ENCODE results near the gene CFAP45.

Gene CFAP45

DNA sequence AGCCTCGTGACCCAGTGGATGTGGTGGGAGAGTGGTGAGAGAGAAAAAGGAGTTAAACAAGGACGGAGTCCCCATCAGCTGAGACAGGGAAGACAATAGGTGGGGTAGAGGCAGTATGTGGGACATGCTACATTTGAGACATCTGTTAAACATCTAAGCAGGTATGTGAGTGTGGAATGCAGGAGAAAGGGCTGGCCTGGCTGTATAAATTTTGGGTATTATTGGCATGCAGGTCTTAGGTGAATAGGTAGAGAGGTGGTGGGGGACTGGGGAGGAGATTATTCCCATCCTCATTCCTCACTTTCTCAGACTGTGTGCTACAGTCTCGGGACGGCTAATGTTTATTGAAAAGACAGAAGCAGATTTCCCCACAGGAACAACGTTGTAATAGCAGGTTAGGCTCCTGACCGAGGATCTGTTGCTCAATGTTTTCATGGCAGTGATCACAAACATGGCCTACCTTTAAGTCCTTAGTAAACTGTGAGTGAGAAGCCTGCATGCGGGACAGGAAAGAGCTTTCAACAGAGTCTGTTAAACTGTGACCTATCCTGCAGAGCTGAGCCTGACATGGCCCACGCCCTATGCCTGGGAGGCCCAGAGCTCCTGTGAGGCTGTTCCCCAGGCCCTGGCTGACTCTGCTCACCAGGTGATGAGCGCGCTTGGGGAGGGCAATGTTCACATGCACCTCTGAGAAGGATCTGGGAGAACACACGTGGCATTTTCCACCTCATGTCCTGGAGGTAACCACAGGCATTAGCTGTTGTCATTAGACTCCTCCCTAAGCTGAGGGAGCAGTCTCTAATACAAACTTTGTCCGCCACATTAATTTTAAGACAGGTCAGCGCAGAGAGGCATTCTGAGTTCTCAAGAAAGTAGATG is 54.0 kb downstream of the CFAP45 start:
- no peak for DNase-seq

DNA sequence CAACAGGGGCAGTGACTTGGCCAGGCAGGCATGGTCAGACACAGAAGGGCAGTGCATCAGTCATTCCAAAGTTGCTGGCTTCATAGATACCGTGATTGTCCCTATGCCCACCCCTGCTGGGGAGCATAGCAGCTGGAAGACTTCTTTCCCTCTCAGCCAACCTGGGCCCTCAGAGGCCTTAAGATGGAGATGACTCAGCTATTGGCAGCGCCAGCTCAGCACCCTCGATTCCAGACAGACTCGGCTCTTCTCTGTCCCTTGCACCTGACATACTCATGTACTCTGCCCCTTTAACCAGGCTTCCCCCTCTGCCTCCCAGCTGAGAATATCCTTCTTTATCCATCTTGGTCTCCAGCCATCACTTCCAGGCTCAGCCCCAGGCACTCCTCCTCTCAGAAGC is 56.5 kb downstream of the CFAP45 start:
- DNase-seq = no peak

DNA sequence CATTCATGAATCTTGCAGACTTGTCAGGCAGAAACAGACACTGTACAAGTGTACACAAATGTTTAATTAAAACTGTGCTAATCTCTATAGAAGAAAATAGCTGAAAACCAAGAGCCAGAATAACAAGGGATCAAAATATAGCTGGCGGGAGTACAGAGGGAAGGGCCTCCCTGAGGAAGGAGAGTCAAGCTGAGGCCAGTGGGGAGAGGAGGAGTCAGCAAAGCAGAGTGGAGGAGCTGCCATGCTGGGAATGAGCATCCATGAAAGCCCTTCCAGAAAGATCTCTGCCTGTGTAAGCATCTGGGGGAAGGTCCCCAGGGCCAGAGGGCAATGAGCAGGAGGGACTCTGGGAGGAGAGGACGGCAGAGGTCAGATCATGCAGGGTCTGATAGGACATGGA is 58.2 kb downstream of the CFAP45 start:
- no peak for DNase-seq

DNA sequence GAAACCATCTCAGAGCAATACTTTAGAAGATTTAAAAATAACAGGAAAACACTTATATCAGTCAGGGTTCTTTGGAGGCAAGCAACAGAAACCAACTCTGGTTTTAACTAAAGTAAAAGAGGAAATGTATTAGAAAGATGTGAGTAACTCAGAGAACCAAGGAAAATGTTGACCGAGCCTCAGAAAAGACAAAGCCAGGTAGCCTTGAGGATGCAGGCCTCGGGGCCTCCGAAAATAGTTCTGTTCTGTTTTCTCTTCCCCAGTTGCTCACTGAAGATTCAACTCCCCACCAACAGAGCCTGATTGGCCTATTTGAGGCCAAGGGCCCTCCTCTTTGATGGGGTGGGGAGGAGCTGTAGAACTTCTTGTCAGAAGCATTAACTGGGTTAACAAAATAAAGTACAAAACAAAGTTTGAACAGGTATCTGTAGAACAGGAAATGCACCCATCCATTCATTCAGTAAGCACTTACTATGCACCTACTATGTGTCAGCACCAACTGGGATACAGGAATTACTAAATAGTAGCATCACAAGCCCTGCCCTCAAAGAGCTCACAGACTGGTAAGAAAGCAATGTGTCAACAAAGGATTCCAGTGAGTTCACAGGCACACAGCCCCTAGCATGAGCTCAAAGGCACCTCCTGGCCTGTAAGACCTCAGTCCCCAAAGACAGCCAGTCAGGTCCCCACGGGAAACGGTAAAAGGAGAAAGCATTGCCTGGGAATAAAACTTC is 60.7 kb downstream of the CFAP45 start:
- no peak for DNase-seq

DNA sequence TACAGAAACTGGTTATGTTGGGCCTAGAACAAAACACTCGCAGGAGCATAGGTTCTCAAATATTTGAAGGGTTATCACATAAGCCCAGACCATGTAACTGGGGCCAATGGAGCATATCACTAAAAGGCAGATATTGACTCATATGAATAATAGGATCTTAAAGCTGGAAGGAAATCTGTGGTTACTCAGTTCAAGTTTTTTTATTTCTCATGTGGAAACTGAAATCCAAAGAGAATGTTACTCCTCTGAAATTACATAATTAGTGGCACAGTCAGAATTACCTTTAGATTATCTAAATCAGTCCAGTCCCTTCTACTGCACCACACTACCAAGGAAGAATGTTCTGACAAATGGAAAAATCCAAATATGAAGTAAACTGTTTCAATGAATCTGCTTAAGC is 61.2 kb downstream of the CFAP45 start:
- DNase-seq = no peak

DNA sequence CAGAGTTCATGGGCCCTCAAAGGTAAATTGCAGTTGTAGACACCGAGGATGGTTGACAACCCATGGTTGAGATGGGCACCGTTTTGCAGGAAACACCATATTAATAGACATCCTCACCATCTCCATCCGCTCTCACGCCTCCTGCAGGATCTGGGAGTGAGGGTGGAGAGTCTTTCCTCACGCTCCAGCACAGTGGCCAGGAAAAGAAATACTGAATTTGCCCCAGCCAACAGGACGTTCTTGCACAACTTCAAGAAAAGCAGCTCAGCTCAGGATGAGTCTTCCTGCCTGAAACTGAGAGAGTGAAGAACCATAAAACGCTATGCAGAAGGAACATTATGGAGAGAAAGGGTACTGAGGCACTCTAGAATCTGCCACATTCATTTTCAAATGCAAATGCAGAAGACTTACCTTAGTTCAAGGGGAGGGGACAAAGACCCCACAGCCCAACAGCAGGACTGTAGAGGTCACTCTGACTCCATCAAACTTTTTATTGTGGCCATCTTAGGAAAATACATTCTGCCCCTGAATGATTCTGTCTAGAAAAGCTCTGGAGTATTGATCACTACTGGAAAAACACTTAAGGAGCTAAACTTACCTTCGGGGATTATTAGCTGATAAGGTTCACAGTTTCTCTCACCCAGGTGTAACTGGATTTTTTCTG is 64.0 kb downstream of the CFAP45 start:
- no peak for DNase-seq

DNA sequence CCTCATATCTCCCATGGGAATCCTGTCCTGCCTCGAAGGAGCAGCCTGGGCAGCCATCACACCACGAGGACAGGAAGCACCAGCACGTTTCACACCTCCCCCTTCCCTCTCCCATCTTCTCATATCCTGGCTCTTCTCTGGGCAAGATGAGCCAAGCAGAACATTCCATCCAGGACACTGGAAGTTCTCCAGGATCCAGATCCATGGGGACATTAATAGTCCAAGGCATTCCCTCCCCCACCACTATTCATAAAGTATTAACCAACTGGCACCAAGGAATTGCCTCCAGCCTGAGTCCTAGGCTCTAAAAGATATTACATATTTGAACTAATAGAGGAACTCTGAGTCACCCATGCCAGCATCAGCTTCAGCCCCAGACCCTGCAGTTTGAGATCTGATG is 64.6 kb downstream of the CFAP45 start:
- DNase-seq = no peak

DNA sequence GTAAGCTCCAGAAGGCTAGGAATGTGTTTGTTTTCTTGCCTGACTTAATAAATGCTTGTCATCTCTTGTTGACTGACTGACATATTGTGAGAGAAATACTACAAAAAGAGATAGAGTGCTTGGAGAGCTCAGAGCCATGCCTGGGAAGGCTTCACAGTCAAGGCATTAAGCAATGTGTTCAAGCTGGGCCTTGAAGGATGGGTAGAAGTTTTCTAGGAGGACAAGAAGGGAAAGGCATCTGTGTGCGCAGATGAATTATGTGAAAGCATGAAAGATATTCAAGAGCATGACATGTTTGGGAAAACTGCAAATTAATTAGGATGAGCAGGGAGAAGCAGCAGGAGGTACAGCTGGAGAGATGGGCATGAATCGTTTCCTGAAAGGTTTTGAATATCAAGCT is 67.7 kb downstream of the CFAP45 start:
- DNase-seq = no peak

DNA sequence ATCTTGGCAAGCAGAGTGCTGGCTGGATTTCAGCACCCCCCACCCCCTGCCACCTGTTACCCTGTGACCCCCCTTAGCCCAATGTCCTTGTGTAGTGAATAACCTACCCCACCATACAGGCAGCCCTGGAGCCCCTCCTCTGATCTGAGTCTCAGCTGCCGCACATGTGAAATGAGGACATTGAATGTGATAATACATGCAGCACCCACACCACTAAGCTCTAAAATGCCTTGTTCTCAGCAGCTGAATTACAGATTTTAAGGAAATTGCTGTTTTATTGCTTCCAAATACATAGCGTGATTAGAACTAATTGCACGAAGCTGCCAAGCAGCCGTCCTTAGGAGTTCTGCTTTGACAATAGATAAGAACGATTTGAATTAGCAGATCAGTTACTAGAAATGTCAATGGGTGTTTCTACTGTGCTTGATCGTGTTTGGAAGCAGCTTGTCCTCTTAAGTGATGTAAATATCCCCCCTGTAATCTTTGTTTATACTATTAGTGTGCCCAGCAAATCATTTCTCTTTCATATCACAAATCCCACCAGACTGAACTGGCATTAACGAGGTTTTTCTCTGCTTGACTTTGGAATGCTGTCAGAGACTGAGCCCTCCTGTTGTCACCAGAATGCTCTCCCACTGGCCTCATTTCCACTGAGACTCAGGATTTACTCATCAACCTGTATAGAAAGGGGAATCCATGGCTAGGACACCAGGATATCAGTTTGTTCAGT is 68.4 kb downstream of the CFAP45 start:
- no peak for DNase-seq

DNA sequence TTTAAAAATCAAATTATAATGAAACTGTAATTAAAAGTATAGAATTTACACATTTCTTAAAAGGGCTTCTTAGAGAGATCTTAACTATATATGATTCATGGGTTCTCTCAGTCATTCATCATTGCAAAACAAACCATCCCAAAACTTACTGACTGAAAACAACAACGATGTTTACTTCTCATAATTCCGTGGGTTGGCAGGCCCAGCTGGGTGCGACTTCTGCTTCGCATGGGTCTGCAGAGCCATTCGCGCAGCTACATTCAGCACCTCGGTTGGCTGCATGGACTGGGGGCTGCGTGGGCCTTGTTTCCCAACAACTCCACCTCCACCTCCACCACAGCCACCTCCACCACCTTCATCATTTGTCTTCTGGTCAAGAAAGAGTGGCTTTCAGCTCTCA is 69.2 kb downstream of the CFAP45 start:
- DNase-seq = no peak

DNA sequence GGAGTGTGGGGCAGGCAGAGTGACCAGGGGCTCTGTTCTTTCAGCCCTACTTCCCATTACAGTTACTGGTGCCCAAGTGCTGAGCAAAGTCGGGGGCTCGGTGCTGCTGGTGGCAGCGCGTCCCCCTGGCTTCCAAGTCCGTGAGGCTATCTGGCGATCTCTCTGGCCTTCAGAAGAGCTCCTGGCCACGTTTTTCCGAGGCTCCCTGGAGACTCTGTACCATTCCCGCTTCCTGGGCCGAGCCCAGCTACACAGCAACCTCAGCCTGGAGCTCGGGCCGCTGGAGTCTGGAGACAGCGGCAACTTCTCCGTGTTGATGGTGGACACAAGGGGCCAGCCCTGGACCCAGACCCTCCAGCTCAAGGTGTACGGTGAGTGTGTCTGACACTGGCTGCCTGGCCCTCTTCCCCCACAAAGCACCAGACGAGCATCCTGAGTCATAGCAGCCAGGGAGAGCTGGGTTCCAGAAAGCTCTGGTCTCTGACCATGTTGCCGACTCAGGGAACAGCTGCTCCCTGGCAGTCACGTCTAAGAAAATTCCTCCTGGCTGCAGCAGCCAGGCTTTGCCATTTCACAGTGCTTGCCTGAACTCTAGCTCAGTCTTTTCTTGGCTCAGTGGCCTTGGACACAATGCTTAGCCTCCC is 70.0 kb downstream of the CFAP45 start:
- no peak for DNase-seq

DNA sequence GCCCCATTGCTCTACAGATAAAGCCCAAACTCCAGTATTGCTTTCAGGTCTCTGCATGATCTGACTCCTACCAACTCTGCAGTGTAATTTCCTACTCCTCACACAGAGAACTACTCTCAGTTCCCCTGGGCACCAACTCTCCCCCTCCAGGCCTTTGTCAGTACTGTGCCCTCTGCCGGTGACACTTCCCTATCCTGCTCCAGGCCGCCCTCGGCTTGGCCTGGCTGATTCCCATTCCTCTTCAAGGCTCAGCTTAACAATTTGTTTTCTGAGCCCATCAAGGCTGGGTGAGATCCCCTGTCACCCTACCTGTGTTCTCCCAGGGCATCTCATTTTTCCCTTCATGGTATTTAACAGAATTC is 70.7 kb downstream of the CFAP45 start:
- DNase-seq = no peak

DNA sequence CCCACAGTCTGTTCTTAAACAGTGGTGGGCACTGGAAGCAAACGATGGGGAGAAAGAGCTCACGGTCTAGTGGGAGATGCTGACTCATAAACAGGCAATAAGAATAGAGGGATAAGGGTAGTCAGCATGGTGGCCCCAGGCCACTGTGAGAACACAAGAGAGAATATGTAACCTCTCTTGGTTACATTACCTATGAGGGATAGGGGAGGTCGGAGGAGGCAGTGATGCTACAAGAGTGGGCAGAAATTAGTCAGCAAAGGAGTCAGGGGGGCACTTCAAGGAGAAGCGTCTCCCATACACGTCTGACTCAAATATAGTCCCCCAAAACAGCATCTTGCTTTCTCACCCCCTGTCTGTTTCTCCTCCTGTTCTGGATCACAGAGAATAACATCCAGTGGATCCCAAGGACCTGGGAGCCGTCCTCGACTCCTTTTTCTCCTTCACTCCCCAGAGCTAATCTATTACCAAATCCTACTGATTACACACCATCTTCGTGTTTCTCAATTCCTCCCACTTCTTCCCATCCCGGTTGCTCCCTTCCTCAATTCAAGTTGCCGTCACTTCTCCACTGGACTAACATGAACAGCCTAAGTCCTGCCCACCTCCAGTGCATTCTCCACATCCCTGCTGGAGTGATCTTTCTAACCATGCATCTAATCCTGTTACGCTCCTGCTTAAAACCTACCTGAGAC is 71.2 kb downstream of the CFAP45 start:
- DNase-seq = no peak

DNA sequence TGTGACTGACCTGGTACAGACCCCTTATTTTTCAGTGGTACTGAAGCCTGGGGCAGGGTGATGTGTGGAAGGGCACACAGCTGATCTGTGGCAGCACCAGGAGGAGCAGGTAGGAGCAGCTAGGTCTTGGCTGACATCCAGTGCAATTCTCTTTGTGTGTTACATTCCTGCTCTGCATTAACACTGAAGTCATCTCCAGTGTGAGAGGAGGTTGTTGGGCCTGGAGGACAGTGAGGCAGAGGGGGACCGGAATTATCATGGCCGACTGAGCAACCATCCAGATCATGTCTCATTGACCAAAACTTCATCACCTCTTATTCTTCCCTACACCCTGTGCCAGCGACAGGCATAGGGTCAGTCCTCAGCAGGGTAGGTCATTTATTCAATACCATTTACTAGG is 71.8 kb downstream of the CFAP45 start:
- DNase-seq = no peak

DNA sequence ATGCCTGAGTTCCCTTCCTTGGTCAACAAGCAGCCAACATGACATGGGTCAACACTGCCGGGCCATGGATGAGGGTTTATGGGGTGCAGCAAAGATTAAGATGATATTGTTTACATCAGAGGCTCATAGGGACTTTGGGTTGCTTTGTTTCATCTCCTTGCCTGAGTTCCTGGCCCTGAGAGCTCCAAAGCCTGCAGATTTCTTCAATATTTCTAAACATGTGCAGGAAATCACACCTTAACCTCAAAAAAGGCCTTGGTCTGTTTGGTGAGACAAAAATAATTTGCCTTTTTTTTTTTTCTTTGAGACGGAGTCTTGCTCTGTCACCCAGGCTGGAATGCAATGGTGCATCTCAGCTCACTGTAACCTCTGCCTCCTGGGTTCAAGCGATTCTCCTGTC is 72.4 kb downstream of the CFAP45 start:
- no peak for DNase-seq

DNA sequence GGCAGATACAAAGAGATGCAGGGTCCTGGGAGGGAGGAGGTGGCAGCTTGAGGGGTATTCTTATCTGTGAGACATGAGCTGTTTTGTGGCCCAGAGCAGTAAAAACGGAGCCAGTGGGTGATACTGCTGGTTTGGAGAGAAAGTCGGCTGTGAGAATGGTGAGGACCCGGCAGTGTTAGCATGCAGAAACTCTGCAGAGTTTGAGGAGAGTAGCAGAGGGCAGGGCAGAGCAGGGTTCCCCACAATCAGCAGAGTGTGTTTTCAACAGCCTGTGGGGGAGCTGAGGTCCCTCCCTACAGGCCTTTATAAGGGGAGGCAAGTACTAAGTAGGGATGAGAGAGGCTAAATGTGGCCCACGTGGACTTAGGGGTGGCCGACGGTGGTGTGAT is 72.9 kb downstream of the CFAP45 start:
- no peak for DNase-seq

DNA sequence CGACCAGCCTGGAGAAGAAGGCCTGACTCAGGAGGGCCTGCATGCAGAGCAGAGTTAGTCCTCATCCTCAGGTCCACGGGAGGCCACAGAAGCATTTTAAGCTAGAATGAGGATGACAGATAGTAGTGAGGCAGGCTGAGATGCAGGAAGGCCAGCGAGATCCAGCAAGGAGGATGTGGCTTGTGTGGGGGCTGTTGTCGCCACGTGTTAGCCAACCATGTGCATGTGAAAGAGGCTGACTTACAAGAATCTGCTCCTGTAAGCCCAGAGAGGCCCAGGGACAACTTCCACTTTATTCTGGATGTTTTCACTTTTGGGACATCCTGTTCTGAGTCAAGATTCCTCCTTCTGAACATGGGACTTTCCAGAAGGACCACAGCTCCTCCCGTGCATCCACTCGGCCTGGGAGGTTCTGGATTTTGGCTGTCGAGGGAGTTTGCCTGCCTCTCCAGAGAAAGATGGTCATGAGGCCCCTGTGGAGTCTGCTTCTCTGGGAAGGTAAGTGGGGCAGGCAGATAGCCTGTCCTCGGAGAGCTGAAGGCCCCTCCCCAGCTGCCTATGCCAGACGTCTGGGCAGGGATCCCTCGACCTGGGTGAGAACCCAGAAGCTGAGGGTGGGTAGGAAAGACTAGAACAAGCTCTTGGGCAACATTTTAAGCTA is 73.4 kb downstream of the CFAP45 start, which contains the start of gene SLAMF8:
SLAMF8 (plus strand) TSS at position 433 of the 661 bp plus-strand sequence; CDS start at position 459, 26 bp downstream.
- DNase-seq = peak; percentile 12

DNA sequence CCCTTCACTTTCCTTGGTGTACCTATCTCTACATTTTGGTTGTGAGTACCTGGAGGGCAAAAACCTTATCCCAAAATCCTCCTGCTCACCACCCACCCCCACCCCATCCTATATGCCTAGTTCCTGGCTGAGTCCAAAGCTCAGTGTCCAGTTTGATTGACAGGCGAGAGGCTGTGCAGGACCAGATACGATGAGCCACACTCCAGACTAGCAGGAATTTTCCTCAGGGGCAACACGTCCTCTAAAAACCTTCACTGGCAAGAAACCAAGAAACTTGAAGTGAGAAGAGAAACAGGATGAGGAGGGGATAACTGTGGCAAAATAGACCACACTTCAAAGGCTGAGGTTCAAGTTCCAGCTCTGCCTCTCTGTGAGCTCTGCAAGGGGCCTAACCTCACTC is 74.4 kb downstream of the CFAP45 start:
- DNase-seq = no peak

DNA sequence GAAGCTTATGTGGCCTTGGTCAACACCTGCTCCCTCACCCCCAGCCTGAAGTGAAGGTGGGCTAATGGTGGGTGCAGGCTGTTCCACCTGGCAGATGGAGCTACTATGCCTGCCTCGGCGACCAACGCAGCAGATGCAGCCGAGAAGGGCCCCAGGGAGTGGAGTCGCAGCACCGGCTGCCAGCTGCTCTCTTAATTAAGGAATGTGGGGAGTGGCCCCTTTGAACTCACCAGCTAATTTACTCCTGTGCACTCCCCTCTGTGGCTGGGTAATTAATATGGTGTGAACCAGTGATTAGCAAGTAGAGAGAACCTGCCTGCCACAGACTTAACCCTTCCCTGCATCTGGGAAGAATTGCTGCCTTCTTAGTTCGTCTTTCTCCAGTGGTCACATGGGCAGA is 76.6 kb downstream of the CFAP45 start:
- no peak for DNase-seq
